Activated CD8-positive, alpha-beta memory T cell treated with anti-CD3 and anti-CD28 coated beads, Interleukin-2, amount 10 ng/mL, durations not matched to agents 7 days and 5 days (primary cell): ENCODE results near the gene LAMB1. TPM values are rescaled to one million over a fixed set of nuclear protein-coding genes. Genes with fewer than 3 reads are reported as not detected.
"Not testable (repeated sequence)": the region's sequence is repeated elsewhere in the genome, so short reads cannot be mapped to it uniquely, and the experiment has no call there.

Experiments used
- ATAC-seq: fragments of 150-1000 bp; cut with Tn5 transposase; one replicate; pipeline ENCODE4 v1.10.0; 2021; ENCODE audit warnings: moderate library complexity
- CTCF ChIA-PET: fragments of 350-600 bp; sonication (Branson Sonifier 250); formaldehyde crosslinking; loops from one replicate; lab custom pipeline; 2021; ENCODE audit warnings: antibody characterized with exemption; lab: Charles Lee
- DNase-seq: peaks from one replicate; pipeline ENCODE4 v3.0.0-alpha.2; 2020
- H3K27ac Mint-ChIP-seq: one replicate; pipeline ENCODE4 v1.8.0; 2021; ENCODE audit warnings: mild to moderate bottlenecking, mixed read lengths
- H3K27me3 Mint-ChIP-seq: one replicate; pipeline ENCODE4 v1.8.0; 2021; ENCODE audit warnings: mixed read lengths
- H3K36me3 Mint-ChIP-seq: one replicate; pipeline ENCODE4 v1.8.0; 2021; ENCODE audit warnings: mild to moderate bottlenecking, mixed read lengths
- H3K4me1 Mint-ChIP-seq: one replicate; pipeline ENCODE4 v1.8.0; 2021; ENCODE audit warnings: mixed read lengths
- H3K4me3 Mint-ChIP-seq: one replicate; pipeline ENCODE4 v1.8.0; 2021; ENCODE audit warnings: mild to moderate bottlenecking, moderate library complexity, mixed read lengths
- H3K9me3 Mint-ChIP-seq: one replicate; pipeline ENCODE4 v1.8.0; 2022; ENCODE audit warnings: low read depth, mixed read lengths
- total RNA-seq, 2 experiments: library from RNA; stranded (reverse); gene quantifications; one replicate each; pipeline ENCODE4 v1.2.3, GENCODE V29; 2021

The LAMB1 gene
- total RNA-seq, 2 experiments from 2014 or later, result not detected

DNA sequence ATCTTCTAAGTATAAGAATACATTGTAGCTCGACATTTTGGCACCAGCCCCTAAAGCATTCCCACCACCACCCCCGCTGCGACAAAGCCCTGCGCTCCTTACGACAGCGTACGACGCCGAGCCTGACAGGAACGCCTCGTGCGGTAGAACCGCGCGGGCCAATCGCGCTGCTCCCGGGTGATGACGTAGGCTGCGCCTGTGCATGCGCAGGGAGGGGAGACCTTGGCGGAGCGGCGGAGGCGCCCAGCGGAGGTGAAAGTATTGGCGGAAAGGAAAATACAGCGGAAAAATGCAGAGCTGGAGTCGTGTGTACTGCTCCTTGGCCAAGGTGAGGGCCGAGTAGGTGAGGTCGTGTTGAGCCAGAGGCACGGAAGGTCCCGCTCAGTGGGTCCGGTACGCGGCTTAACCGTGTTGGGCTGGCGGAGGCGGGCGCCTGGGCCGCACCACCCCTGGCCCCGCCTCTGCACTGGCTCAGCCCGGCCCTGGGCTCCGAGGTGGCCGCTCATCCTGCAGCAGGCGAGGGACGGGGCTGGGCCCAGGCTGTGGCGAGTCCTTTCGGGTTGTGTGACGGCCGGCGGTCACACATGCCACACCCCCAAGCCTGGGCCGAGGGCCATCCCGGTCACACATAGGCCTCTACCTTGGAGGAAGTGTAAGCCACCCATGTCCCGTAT, 111.9 kb downstream of the LAMB1 start, which contains the start of gene DLD:
TSS of gene DLD (plus strand) at position 222 of the 674 bp plus-strand sequence. CDS start at position 290, 68 bp downstream.
- H3K9me3 Mint-ChIP-seq, result no peaks in the 10 kb centered on the region
- ATAC-seq, result peak; percentile 98
- peak; percentile 97 for DNase-seq
- H3K4me3 Mint-ChIP-seq, result peak within 1 kb of the TSS; percentile 95
- peaks cover 24% of the 10 kb centered on the region for H3K36me3 Mint-ChIP-seq
- peaks cover 4% of the 10 kb centered on the region for H3K27me3 Mint-ChIP-seq
- CTCF ChIA-PET, result interaction anchor here (1.1 to 4.3 kb wide), 5 partner anchors 10 to 230 kb away, joined by 3 to 30 read pairs (median 14); partner anchors contain the start of genes CBLL1 and SLC26A4
- peak within 1 kb of the TSS; percentile 97 for H3K27ac Mint-ChIP-seq
- H3K4me1 Mint-ChIP-seq, result peaks cover 41% of the 10 kb centered on the region

DNA sequence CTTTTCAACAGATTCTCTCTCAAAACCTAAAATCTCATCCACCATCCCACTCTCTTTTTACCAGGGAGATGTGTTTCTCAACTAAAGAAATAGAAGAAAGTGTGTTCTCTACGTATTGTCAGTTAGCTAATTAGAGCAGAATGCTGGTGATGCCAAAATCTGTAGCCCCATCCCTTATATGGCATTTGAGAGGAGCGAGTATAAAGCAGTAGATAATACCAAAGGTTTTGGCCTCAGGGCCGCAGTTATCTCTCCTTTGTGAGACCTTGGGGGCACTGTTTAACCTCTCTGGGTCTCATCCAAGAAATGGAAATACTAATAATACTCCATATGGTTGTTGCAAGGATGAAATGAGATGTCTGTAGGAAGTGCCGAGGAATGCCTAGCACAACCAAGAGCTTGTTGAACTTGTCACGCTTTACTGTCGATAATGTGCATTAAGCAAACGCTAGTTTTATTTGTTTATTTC, 112.4 kb downstream of the LAMB1 start:
- peak; percentile 7 for ATAC-seq
- Mint-ChIP-seq H3K27me3 (peaks cover 8% of the 10 kb centered on the region), H3K27ac (peak overlapping the region; percentile 97), H3K9me3 (no peaks in the 10 kb centered on the region), H3K4me3 (peak overlapping the region; percentile 95), H3K4me1 (peaks cover 37% of the 10 kb centered on the region), H3K36me3 (peaks cover 21% of the 10 kb centered on the region)
- CTCF ChIA-PET, result interaction anchor here (1.0 to 4.3 kb wide), 5 partner anchors 10 to 229 kb away, joined by 3 to 30 read pairs (median 14); partner anchors contain the start of genes CBLL1 and SLC26A4
- DNase-seq, result no peak

DNA sequence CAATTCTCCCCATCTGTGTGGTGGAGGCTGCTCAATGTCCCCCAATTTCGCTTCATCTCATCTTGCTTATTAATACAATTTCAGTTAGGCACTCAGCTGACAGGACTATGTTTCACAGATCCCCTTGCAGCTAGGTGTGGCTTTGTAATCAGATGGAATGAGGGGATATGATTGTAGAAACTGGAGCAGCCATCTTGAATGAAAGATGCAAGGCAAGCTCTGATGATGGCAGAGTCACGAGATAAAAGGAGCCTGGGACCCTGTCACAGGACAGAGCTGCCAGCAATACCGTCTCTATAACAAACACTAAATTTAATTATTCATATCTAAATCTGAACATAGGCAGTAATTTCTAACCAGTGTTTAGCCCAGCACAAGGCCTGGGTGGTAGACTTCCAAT, 113.0 kb downstream of the LAMB1 start:
- peaks cover 16% of the 10 kb centered on the region for H3K36me3 Mint-ChIP-seq
- H3K4me3 Mint-ChIP-seq, result no peak overlapping the region
- H3K27me3 Mint-ChIP-seq, result peaks cover 11% of the 10 kb centered on the region
- CTCF ChIA-PET, result interaction anchor here (1.0 to 4.3 kb wide), 5 partner anchors 9 to 229 kb away, joined by 3 to 30 read pairs (median 14); partner anchors contain the start of genes CBLL1 and SLC26A4
- H3K9me3 Mint-ChIP-seq, result no peaks in the 10 kb centered on the region
- no peak for ATAC-seq
- no peak for DNase-seq
- peaks cover 35% of the 10 kb centered on the region for H3K4me1 Mint-ChIP-seq
- H3K27ac Mint-ChIP-seq, result peak overlapping the region; percentile 97

DNA sequence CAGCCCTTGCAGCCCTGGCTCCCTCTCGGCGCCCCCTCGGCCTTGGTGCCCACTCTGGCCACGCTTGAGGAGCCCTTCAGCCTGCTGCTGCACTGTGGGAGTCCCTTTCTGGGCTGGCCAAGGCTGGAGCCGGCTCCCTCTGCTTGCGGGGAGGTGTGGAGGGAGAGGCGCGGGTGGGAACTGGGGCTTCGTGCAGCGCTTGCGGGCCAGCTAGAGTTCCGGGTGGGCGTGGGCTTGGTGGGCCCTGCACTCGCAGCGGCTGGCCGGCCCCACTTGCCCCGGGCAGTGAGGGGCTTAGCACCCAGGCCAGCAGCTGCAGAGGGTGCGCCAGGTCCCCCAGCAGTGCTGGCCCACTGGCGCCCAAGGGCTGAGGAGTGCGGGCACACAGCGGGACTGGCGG, 115.1 kb downstream of the LAMB1 start:
- CTCF ChIA-PET, result interaction anchor here (3.6 to 4.3 kb wide), 2 partner anchors 7 to 12 kb away, joined by 30 read pairs; no protein-coding TSS in a partner anchor
- H3K4me3 Mint-ChIP-seq, result not testable (repeated sequence)

DNA sequence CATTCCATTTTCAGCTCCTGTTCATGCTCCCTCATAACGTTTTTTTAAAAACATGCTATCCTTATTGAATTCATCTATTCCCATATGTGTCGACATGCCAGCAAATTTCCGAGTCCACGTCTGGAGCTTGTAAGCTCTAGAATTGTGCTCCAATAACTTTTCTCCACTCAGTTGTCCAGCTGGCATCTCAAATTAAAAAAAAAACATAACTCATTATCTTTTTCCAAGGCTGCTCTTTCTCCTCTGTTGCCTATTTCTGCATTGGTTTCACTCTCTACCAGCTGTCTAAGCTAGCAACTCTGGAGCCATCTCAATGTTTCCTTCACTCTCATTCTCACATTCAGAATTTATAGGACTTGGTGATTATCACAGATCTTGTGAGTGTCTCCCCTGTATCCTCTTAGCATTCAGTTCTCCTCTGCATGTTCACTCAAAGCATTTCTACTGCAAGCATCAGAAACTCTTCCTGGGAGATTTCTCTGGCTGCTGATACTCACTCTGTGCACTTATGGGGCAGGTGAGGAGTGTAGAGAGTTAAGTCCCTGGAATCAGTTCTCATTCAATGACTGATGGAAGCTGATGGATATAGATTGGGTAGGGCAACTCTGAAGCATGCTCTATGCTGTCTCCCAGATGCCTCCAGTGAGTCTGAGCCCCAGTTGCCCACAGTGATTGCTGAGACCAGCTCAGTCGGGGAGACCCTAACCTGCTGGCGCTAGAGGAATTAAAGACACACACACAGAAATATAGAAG, 118.7 kb downstream of the LAMB1 start:
- H3K27ac Mint-ChIP-seq, result no peak overlapping the region
- ATAC-seq (no peak), DNase-seq (no peak)
- CTCF ChIA-PET, result interaction anchor here (2.1 kb wide), 1 partner anchor 9 kb away, joined by 13 read pairs; no protein-coding TSS in a partner anchor
- H3K4me3 Mint-ChIP-seq, result no peak overlapping the region
- H3K4me1 Mint-ChIP-seq, result peaks cover 2% of the 10 kb centered on the region
- H3K36me3 Mint-ChIP-seq, result no peaks in the 10 kb centered on the region
- peaks cover 15% of the 10 kb centered on the region for H3K27me3 Mint-ChIP-seq
- no peaks in the 10 kb centered on the region for H3K9me3 Mint-ChIP-seq

More for the DNA sequence above, 115.1 kb downstream of the LAMB1 start:
- H3K27me3 Mint-ChIP-seq, result peaks cover 15% of the 10 kb centered on the region
- H3K27ac Mint-ChIP-seq, DNase-seq, H3K9me3 Mint-ChIP-seq, H3K36me3 Mint-ChIP-seq, ATAC-seq: not testable (repeated sequence)
- H3K4me1 Mint-ChIP-seq, result peaks cover 14% of the 10 kb centered on the region

DNA sequence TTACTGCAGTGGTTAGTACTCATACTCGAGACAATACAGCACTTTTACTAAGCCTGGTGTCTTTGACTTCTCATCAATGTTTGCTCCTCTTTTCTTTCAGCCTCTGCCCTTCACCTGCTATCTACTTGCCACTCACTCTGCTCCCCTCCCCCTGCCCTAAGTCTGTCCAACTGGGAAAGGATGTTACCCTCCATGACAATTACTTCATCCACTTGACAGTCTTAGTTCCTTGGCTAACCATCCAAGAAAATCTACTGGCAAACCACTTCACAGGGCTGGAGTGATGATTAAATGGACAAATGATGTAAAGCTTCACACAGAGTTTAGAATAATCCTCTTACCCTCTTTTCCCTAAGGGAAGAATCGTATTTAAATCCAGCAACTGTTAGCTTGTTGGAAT, 120.2 kb downstream of the LAMB1 start:
- ATAC-seq, result no peak
- CTCF ChIA-PET, result interaction anchor here (4.4 to 13.3 kb wide), 2 partner anchors 7 to 140 kb away, joined by 30 to 199 read pairs; partner anchors contain the start of genes CBLL1 and DLD
- H3K4me3 Mint-ChIP-seq, result no peak overlapping the region
- H3K27ac Mint-ChIP-seq, result no peak overlapping the region
- H3K4me1 Mint-ChIP-seq, result peaks cover 8% of the 10 kb centered on the region
- DNase-seq, result no peak
- H3K27me3 Mint-ChIP-seq, result peaks cover 17% of the 10 kb centered on the region
- no peaks in the 10 kb centered on the region for H3K9me3 Mint-ChIP-seq
- no peaks in the 10 kb centered on the region for H3K36me3 Mint-ChIP-seq

DNA sequence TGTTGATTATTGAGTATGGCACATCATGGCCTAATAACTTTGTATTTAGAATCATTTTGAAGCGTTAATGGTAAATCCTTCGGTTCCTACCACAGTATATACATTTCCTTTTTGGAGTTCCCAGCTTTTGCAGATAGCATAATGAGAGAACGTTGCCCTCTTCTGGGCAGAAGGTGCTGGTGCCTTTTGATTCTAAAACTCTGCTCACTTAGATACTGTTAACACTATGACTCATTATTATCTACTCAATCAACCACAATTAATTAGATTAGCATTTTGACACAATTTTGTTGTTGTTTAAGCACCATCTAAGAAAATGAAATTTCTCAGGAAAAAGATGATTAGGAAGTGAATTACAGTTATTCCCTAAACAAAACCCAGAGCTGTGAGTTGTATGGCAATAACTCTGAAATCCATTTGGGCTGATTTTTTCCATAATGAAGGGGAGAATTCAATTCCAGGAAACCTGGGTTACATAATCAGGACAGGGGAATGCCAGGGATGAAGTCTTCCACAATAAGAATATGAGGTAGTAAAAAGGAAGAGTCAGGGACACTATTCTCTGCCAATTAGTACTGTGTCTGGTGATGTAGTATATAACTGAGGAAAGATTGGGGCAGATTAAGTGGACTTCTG, 123.4 kb downstream of the LAMB1 start:
- CTCF ChIA-PET, result interaction anchor here (0.7 to 13.3 kb wide), 11 partner anchors 9 to 732 kb away, joined by 3 to 199 read pairs (median 4); partner anchors contain the start of genes CBLL1 and DLD
- H3K9me3 Mint-ChIP-seq, result no peaks in the 10 kb centered on the region
- H3K36me3 Mint-ChIP-seq, result no peaks in the 10 kb centered on the region
- peak; percentile 55 for DNase-seq
- peaks cover 22% of the 10 kb centered on the region for H3K4me1 Mint-ChIP-seq
- ATAC-seq, result peak; percentile 79
- no peak overlapping the region for H3K27ac Mint-ChIP-seq
- H3K27me3 Mint-ChIP-seq, result peaks cover 6% of the 10 kb centered on the region
- no peak overlapping the region for H3K4me3 Mint-ChIP-seq

DNA sequence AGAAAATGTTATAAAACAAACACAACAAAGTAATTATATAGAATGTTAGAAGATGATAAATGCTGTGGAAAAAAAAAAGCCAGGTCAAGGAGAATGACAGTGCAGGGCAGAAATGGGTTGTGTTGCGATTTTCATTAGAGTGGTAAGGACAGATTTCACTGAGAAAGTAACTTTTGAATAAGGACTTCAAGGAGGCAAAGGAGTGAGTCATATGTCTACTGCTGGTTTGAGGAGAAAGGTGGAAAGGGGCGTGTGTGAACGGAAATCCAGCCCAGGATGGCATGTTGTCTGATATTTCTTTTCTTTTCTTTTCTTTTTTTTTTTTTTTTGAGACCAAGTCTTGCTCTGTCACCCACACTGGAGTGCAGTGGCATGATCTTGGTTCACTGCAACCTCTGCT, 124.3 kb downstream of the LAMB1 start:
- Mint-ChIP-seq H3K36me3 (no peaks in the 10 kb centered on the region), H3K4me3 (no peak overlapping the region), H3K27ac (no peak overlapping the region), H3K9me3 (no peaks in the 10 kb centered on the region), H3K27me3 (peaks cover 2% of the 10 kb centered on the region), H3K4me1 (peaks cover 23% of the 10 kb centered on the region)
- no peak for ATAC-seq
- DNase-seq, result no peak
- CTCF ChIA-PET, result interaction anchor here (0.7 to 13.3 kb wide), 10 partner anchors 11 to 731 kb away, joined by 3 to 199 read pairs (median 4); partner anchors contain the start of genes CBLL1 and DLD

DNA sequence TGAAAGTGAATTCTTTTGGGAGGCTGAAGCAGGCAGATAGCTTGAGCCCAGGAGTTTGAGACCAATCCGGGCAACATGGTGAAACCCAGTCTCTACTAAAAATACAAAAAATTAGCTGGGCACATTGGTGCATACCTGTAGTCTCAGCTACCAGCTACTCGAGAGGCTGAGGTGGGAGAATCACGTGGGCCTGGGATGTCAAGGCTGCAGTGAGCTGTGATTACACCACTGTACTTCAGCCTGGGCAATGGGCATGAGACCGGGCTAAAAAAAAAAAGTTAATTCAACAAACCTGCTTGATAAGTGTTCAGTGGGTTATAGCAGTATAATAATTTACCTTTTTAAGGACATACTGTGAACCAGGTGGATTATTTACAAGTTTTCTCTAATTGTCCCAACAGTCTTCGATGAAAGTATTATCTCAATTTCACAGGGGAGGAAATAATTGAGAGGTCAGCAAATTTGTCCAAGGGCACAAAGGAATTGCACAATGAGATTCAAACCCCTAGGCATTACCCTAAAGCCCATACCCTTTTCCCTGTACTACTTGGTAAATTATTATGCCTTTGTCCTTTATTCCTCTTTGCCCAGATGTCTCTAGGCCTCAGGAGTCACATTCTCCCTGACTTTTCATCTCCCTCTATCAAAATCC, 125.1 kb downstream of the LAMB1 start:
- no peaks in the 10 kb centered on the region for H3K9me3 Mint-ChIP-seq
- no peak overlapping the region for H3K4me3 Mint-ChIP-seq
- no peak for DNase-seq
- peaks cover 23% of the 10 kb centered on the region for H3K4me1 Mint-ChIP-seq
- no peak overlapping the region for H3K27ac Mint-ChIP-seq
- CTCF ChIA-PET, result interaction anchor here (0.9 to 13.3 kb wide), 8 partner anchors 10 to 415 kb away, joined by 3 to 199 read pairs (median 5); partner anchors contain the start of genes CBLL1 and DLD
- H3K27me3 Mint-ChIP-seq, result peaks cover 2% of the 10 kb centered on the region
- no peak for ATAC-seq
- H3K36me3 Mint-ChIP-seq, result no peaks in the 10 kb centered on the region

DNA sequence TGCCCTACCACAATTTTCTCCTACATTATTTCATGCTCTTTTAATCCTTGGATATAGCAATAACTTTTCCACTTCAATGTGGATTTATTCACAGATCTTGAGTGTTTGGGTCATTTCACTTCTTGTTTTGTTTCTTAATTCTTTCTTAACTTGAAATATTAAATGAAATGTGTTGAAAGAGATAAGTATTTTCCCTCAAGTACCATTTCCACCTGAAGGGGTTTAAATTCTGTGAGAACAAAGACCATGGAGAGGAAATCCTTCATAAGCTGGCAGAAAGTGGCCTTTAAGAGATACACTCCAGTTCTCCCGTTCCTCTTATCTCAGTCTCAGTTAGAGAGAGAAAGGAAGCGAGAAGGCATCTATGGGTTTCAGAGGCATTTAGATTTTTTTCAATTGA, 126.0 kb downstream of the LAMB1 start:
- Mint-ChIP-seq H3K9me3 (no peaks in the 10 kb centered on the region), H3K27me3 (peaks cover 2% of the 10 kb centered on the region), H3K4me3 (no peak overlapping the region), H3K27ac (no peak overlapping the region), H3K36me3 (no peaks in the 10 kb centered on the region), H3K4me1 (peaks cover 23% of the 10 kb centered on the region)
- ATAC-seq (no peak), DNase-seq (no peak)
- CTCF ChIA-PET, result interaction anchor here (0.9 to 13.3 kb wide), 6 partner anchors 13 to 414 kb away, joined by 3 to 199 read pairs (median 6); partner anchors contain the start of genes CBLL1 and DLD

DNA sequence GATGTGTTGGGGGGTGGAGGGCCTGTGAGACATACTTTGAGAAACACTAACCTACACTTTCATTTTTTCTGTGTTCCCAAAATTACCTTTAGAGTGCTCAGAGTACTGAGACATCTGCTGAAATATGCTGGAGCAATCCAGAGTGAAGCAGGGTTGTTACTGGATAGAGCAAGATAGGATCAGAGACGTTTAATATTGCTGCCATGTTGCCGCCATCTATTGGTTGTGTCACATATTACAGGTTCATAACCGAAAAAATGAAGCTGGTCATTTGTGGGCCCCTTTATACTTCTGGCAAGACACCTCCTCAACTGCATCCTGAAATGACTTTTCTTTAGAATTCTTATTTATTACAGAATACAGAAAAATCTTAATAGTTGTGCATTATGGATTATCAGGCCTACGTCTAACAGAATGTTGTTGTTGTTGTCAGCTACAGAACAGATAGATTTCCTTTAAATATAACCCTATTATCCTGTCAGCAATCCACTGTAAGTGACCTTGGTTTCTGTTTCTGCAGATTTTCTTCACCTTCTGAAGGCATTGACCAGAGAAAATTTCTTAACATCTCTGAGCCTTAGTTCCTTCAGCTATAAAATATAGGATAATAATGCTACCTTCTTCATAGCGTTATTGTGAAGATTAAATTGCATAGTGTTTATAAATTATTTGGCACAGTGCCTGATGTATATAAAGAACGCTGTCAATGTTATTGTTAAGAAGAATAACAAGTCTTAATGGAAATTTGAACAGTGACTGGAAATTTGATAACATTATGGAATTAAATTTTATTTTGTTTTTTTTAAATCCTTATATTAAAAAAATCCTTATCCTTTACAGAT, 128.1 kb downstream of the LAMB1 start:
- peaks cover 2% of the 10 kb centered on the region for H3K27me3 Mint-ChIP-seq
- H3K9me3 Mint-ChIP-seq, result no peaks in the 10 kb centered on the region
- H3K4me1 Mint-ChIP-seq, result peaks cover 23% of the 10 kb centered on the region
- no peaks in the 10 kb centered on the region for H3K36me3 Mint-ChIP-seq
- no peak overlapping the region for H3K27ac Mint-ChIP-seq
- ATAC-seq, result peak; percentile 72
- CTCF ChIA-PET, result interaction anchor here (0.6 to 13.3 kb wide), 32 partner anchors 10 to 748 kb away, joined by 3 to 199 read pairs (median 4); partner anchors contain the start of genes CBLL1, DLD and HBP1
- peak; percentile 56 for DNase-seq
- no peak overlapping the region for H3K4me3 Mint-ChIP-seq
